HG03097 (cell line): ENCODE results near the gene ARHGEF19.

ENCODE experiments used
- ATAC-seq: cut with Tn5 transposase; IDR thresholded peaks from one replicate; pipeline ENCODE4 v1.9.1; 2021; ENCODE audit not compliant: unreplicated experiment, low FRiP score

Gene ARHGEF19

GRCh38 chr1:16244650-16245285, 32.3 kb upstream of the ARHGEF19 start:
- ATAC-seq = no peak

GRCh38 chr1:16243936-16244649, 31.6 kb upstream of the ARHGEF19 start:
- no peak for ATAC-seq

- no peak for ATAC-seq
Observed at GRCh38 chr1:16243215-16243610, 30.8 kb upstream of the ARHGEF19 start.

- no peak for ATAC-seq
Observed at GRCh38 chr1:16242556-16243214, 30.2 kb upstream of the ARHGEF19 start.

GRCh38 chr1:16241221-16241708, 28.8 kb upstream of the ARHGEF19 start:
- no peak for ATAC-seq

- ATAC-seq = no peak
Observed at GRCh38 chr1:16239972-16240491, 27.6 kb upstream of the ARHGEF19 start.

- no peak for ATAC-seq
Observed at GRCh38 chr1:16237343-16237830, 24.9 kb upstream of the ARHGEF19 start.

GRCh38 chr1:16236511-16237342, 24.3 kb upstream of the ARHGEF19 start, which contains the start of gene CPLANE2:
TSS of gene CPLANE2 (minus strand) at chr1:16237183. CDS start at chr1:16236742, 441 bp downstream.
- ATAC-seq = peak; percentile 80

- ATAC-seq = peak; percentile 30
Observed at GRCh38 chr1:16235944-16236510, 23.6 kb upstream of the ARHGEF19 start.

- no peak for ATAC-seq
Observed at GRCh38 chr1:16235347-16235746, 22.9 kb upstream of the ARHGEF19 start.

GRCh38 chr1:16233431-16233830, 21.0 kb upstream of the ARHGEF19 start:
- no peak for ATAC-seq

GRCh38 chr1:16232316-16232710, 19.9 kb upstream of the ARHGEF19 start:
- ATAC-seq = no peak

GRCh38 chr1:16231331-16232315, 19.2 kb upstream of the ARHGEF19 start:
- ATAC-seq = no peak

- no peak for ATAC-seq
Observed at GRCh38 chr1:16230744-16231143, 18.3 kb upstream of the ARHGEF19 start.

- no peak for ATAC-seq
Observed at GRCh38 chr1:16229976-16230740, 17.7 kb upstream of the ARHGEF19 start.

- ATAC-seq = no peak
Observed at GRCh38 chr1:16226490-16227179, 14.2 kb upstream of the ARHGEF19 start.

- ATAC-seq = no peak
Observed at GRCh38 chr1:16226129-16226489, 13.7 kb upstream of the ARHGEF19 start.
